Stimulated activated CD4-positive, alpha-beta T cell treated with anti-CD3 and anti-CD28 coated beads, Interleukin-4, amount 100 ng/mL, for 1 hour (primary cell): ENCODE measurements around the gene GLS.
A peak's percentile ranks its signal among the peaks of the same experiment; 100 is the strongest.
"Not testable (repeated sequence)": the region's sequence is repeated elsewhere in the genome, so short reads cannot be mapped to it uniquely, and the experiment has no call there.

Experiments
- DNase-seq: peaks from one replicate; pipeline ENCODE4 v3.0.0-alpha.2; 2020

The GLS gene

DNA sequence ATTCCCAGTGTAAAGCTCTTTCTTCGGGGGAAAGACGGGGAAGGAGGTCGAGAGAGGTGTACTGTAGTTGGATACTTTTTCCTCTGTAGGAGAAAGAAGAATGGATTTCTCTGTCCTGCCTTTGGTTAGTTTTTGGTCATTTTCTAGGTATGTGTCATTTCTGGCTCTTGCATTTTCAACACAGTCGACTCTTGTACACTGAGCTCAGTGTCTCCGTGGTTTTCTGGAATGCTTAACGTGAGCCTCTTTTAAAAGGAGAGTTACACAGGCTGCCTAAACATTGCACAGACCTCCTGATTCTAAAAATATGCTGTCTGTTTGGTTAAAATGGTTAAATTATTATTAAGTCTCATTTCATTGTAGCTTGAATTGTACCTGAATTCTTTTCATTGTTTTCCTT, 21.8 kb upstream of the GLS start:
- no peak for DNase-seq

DNA sequence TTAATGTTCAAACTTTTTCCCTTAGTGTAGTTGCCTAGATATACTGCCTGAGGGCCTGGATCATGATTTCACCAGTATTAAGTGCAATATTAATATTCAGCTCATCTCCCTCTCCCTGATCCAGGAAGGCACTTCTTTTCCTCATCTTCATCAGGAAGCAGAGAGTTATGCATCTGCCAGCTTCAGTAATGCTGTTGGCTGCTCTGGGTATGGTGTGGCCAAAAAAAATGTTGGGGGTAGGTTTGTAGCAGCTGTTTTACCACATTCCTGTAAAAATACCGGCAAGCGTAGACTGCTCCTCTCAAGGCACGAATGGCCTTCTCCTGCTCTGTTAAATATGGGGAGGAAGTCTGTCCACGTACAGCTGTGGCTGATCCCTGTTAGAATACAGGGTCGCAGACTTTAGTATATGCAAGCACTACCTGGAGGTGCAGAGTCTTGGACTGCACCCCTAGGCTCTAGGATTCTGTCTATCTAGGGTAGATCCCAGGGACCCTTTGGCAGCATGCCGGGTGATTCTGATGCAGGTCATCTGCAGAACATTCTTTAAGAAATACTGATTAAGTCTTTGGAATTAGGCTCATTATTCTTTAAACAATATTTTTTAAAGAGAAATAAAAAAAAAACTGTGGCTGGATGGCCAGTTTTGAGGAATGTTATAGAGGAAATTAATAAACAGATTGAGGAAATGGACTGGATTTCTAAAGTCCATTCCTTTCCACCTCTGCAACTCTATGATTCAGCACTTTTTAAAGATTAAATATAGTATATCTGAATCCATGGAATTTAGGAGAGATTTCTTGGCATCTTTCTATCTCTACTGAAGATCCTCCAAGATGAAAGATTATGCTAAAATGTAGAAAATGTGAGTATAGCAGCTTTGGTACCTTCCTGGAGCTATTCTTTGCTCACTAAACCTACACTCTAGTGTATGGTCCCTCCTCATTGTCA, 21.0 kb upstream of the GLS start:
- DNase-seq = no peak

DNA sequence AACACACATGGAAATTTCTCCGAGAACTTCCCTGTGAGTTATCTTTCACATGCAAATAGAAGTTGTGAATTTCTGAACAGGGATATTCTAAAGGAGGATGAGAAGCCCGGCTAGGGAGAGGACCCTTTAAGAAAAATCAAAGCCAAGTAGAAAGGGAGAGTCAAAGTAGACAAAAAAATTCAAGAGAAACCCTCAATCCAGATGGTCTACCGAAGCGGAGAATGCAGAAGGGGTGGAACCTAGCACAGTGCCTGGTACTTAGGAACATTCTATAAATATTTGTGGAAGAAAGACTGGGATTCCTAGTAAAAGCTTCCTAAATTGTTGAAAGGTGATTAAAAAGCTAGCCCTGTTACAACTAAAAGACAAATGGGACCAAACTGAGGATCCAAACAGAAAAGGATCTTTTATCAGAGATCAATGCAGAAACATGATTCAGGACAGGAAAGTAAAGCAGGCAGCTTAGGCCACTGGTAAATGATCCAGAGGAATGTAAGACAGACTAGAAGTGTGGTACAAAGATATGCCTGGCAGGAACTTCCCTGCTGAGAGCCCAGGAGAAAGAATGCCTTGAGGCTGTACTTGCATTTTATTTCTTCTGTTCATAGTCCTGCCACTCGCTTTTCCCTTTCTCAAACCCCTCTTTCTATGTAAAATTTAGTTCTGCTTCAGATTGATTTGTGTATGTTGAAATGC, 19.5 kb upstream of the GLS start:
- DNase-seq = no peak

DNA sequence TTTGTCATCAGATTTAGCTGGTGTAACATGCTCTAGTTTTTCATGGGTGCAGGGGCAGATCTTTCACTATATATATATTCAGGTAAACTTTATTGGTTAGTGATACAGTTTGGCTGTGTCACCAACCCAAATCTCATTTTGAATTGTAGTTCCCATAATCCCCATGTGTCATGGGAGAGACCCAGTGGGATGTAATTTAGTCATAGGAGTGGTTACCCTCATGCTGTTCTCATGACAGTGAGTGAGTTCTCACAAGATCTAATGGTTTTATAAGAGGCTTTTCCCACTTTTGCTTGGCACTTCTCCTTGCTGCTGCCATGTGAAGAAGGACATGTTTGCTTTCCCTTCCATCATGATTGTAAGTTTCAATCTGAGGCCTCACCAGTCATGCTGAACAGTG, 18.5 kb upstream of the GLS start:
- not testable (repeated sequence) for DNase-seq

DNA sequence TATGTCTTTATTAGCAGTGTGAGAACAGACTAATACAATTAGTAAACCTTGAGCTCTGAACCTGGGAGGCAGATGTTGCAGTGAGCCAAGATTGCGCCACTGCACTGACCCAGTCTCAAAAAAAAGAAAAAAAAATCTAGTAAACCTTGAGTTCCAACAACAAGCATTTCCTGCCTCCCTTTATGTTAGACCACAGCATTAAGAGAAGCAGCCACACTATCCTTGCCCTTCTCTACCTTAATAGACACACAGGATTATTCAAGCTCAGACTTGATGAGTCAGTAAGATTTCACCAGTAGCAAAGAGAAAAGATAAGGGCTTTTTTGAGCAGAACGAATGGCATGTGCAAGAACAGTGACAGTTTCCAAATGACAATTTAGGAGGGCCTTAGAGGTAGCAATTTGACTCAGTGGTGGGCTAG, 18.0 kb upstream of the GLS start:
- DNase-seq = no peak

DNA sequence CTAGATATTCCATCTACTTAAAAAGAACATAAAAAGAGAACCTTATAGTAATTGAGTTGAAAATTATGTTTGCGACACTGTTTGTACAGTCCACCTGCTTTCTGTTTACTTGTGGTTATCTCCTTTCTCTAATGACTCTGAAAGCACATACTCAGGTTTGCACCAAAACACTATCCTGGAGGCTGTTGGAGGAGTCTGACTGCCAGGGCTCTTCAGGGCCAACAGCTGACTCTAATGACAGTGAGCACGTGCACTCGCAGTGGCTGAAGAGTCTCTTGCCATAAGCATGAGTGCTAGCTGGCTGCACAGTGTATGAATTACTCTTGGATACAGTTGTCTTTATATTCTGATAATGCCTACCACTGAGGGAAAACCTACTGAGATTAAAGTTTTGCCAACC, 16.7 kb upstream of the GLS start:
- DNase-seq = no peak

DNA sequence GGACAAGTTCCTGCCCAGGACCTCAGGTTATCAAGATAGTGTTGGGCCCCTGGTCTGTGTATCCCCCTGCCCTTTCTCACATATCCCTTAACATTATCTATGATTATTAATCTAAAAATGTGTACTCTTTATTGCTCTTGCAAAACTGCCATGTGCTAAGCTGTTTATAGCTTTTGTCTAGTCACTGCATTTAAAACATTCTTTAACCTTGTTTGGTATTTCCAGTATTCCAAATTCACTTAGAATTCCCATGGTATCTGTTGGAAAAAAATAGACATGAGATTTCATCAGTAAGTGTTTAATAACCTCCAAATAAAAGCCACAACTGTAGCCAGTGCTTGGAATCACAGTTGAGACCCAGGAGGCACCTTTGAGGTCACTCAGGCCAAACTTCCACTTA, 16.2 kb upstream of the GLS start:
- DNase-seq = no peak

DNA sequence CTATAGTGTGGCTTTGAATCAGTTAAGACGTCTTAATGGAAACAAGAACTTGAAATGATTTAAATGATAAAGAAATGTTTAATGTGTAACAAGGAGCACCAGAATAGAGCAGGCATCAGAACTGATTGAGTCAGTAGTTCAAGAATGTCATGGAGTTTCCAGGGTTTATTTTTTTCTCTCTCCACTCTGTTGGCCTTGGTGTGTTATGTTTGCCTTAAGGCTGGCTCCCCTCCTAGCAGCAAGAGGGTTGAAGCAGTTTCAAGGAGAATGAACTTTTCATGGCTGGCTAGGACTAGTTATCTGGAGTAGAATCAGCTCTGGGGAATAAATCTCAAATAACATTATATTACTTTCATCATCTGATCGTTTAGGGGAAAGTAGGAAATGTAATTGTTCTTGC, 13.4 kb upstream of the GLS start:
- no peak for DNase-seq

DNA sequence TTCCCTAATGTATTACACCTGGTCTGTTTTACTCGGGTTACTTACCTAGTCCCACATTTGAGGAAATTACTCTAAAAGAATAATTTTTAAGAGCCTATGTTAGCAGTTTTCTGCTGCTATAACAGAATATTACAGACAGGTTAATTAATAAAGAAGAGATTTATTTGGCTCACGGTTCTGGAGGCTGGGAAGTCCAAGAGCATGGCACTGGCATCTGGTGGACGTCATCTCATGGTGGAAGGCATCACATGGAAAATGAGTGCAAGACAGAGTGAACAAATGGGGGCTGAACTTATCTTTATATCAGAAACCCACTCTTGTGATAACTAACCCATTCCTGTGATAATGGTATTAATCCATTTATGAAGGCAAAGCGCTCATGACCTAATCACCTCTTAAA, 12.8 kb upstream of the GLS start:
- no peak for DNase-seq

DNA sequence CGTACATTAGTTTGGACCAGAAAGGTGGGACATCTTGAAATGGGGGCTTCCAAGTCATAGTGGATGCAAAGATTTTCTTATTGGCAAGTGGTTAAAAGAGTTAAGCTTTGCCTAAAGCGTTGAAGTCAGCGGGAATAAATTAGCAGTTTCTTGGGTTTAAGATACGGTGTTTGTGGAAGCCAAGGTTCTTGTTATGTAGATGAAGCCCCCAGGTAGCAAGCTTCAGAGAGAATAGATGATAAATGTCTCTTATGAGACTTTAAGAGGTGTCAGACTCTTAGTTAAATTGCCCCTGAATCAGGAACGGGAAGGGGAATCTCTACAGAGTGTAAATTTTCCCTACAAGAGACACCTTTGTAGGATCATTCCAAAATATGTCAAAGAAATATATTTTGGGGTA, 10.9 kb upstream of the GLS start:
- DNase-seq = no peak

DNA sequence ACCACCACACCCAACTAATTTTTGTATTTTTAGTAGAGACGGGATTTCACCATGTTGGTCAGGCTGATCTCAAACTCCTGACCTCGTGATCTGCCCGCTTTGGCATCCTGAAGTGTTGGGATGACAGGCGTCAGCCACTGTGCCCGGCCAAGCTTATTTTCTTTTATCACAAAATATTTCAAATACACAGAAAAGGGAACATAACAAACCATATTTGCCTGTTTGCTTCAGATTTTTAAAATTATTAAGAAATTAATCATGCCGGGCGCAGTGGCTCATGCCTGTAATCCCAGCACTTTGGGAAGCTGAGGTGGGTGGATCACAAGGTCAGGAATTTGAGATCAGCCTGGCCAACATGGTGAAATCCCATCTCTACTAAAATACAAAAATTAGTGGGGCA, 7.2 kb upstream of the GLS start:
- not testable (repeated sequence) for DNase-seq

DNA sequence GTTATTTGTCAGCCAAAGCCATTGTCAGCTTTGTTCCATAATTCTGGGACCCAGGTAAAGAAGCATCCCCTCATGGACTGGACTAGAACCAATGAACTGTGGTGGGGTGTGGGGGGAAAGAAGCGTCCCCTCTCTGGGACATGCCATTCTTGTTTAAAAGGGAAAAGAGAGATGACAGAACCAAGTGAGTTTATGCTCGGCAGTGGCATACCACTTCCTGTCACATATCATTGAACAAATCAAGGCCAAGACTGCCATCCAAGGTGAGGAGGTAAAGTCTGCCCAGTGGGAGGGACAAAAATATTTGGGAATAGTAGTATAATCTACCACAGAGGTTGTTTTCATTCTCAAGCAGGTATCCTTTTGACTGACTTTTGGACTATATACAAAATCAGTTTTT, 4.7 kb upstream of the GLS start:
- DNase-seq = no peak

DNA sequence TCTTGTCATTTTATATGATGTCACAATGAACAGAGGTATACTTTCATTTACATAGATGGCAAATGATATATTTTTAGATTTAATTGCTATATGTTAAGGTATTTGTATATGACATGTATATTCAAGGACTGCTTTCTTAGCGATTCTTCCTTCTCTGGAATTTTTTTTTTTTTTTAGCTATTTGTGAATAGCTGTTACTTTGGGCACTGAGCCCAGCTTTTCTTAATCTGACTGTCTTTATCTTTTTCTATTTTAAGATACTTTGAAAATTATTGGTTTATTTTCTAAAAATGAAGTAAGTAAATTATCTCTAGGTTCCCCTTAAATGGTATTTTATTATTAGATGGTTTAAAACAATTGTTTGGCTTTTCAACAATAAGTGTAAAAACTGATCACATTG, 4.0 kb upstream of the GLS start:
- DNase-seq = no peak

DNA sequence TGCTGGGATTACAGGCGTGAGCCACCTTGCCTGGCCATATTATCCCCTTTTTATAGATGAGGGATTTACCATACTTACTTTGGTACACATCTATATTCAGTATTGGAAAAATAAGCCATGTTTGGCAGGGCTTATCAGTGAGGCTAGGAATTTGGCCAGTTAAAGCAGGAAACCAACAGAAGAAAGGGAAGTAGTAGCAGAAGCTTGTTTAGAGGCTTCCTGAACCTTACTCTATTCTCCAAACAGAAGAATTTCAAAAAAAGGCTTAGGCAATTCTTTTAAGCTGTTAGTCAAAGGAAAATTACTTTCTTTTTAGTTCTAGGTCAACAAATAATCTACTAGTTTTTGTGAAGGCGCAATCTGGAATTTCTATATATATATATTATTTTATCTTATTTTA, 3.2 kb upstream of the GLS start:
- no peak for DNase-seq

DNA sequence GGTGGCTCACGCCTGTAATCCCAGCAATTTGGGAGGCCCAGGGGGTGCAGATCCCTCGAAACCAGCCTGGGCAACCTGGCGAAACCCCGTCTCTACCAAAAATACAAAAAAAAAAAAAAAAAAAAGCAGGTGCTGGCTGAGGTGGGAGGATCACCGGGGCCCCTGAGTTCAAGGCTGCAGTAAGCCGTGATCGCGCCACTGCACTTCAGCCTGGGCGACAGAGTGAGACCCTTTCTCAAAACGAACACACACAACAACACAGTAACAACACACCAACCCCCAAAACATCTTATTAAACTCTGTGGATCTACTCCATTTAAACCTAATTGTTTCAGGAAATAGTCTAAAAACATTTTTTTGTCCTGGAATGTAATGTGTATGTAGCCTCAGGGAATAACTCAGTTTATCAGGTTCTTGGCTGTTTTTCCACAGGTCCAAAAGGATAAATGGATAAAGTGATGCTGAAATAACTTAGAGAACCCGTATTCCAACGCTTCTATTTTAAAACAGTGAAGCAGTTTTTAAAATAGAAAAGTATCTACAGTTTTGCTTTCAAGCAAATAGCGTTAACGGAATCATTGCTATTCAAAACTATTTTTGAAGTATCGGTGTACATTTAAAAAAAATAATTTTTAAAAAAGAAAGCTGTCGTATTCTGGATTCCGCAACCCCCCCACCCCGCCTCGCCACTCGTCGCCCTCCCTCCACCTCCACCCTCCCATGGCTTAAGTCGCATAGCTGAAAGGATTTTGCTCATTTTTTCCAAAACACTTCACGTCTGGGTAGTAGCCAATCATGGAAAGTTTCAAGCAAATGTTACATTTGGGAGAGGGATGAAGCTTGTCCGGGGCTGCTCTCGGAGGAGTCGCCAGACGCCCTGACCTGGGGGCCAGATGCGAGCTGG, 895 bp upstream of the GLS start:
- peak; percentile 53 for DNase-seq

DNA sequence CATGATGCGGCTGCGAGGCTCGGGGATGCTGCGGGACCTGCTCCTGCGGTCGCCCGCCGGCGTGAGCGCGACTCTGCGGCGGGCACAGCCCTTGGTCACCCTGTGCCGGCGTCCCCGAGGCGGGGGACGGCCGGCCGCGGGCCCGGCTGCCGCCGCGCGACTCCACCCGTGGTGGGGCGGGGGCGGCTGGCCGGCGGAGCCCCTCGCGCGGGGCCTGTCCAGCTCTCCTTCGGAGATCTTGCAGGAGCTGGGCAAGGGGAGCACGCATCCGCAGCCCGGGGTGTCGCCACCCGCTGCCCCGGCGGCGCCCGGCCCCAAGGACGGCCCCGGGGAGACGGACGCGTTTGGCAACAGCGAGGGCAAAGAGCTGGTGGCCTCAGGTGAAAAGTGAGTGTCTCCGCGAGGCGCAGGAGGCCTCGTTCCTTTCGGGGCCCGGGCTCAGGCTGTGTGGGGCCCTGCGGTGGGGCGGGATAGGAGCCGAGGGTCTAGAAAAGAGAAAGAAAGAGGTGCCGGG, 520 bp downstream of the GLS start:
- DNase-seq = no peak

DNA sequence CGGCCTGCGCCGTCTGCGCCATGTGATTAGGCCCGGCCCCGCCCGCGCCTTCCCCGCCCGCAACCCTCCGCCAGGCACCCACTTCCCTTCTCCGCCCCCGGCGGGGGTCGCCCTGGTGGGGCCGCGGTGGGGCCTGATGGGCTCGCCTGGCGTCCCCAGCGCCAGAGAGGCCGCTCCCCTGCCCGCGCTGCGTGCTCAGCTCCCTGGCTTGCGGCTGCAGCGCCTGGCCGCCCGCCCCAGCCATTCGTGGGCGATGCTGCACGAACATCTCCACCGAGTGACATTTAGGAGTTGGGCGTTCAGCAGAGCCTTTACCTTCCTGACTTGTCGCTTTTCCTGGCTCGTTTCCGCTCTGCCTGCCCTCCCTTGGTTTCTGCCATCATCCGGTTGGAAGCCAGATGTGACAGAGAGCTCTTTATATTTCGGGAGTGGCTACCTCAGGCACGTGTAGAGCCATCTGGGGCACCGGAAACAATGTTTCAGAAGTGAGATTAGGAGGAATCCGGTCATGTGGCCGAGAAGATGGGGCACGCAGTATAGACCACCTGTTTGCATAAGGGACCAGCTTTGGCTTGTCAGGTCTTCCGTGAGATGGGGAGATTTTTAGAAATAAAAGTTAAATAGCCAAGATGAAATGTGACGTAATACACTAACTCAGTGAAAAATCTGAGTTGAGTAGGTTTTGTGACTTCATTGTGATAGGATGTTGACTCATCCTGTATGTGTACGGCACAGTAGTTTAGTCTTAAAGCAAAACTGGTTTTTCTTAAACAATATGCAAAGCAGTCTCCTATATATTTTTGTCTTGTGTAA, 1.2 kb downstream of the GLS start:
- peak; percentile 68 for DNase-seq

DNA sequence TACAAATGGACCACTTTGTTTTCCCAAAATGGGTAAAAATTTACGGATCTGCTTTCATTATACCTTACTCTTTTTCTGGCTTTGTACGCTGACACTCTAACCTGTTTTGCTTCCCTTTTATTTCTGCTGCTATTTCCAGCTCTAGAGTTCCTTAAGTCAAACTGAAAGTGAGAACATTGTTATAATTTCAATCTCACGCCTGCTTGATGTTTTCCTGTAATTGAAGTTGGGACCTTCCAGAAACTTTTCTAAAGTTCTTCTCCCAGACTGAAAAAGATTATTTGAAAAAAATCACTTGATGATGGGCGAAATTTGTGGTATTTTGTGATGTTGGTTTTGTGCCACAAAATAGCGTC, 1.8 kb downstream of the GLS start:
- no peak for DNase-seq

DNA sequence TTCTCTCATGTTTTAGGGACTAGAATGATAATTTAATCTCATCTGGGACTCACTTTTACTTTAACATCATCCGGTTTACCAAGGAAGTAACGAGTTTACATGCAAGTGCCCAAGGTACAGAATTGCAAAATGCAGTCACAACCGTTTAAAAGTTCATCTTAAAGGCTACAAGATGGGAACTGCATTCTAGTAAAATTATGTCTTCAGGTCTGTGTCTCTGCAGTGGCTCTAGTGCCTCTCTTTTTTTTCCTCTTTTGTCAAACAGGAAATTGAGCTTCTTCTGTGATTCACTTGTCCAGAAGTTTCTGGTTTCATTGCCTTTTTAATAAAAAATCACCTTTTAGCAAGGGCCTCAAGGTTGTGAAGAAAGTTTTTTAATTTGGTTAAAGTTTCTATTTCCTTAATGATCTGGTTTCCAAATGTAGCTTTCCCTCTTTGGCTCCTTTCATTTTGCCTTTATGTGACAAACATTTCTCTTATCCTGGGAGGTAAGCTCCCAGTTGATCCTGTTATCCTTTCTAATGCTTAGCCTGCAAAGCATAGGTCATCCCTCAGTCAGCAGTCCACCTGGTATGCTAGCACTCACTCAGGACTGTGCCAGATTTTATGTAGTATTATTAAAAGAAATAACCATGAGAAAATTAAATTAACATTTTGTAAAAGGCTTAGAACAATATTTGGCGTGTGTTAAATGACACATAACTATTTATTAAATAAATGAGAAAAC, 2.4 kb downstream of the GLS start:
- no peak for DNase-seq

DNA sequence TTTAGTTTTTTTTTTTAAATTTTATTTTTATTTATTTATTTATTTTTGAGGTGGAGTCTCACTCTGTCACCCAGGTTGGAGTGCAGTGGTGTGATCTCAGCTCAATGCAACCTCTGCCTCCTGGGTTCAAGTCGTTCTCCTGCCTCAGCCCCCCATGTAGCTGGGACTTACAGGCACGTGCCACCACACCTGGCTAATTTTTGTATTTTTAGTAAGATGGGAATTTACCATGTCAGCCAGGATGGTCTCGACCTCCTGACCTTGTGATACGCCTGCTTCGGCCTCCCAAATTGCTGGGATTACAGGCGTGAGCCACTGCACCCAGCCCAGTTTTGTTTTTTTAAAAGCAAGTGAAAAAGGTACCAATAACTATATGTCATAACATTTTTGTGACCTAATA, 5.2 kb downstream of the GLS start:
- not testable (repeated sequence) for DNase-seq

DNA sequence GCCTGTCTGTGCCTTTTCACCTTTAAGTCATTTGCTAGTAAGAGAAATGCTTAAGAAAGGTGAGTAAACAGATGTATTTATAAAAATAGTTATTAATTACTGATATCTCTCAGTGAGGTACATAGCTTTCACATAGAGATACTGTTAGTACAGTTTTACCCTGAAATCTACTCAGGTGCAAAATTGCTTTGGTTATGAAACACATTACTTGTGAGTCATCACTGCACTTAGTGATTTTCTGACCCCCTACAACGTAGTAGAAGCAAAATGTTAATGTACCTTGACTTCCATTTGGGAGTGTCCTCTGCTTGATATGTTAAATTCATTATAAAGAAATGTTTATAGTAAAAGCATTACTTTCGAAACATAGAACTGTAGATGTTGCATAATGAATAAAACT, 6.5 kb downstream of the GLS start:
- DNase-seq = no peak

DNA sequence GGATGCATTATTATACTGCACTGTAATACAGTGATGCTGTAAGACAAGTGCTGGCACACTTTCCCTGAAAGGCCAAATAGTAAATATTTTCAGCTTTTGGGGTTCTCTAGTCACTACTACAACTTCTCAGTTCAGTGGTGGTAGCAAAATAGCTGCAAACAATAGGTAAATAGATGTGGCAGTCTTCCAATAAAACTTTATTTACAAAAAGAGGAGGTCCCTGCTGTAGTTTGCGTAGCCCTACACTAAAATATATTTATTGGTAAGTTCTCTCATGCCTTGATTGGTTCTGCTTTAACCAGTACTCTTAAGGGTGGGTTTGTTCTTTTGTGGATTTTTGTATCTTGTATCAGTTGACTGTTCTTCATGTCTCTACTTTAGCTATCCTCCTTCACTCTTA, 7.8 kb downstream of the GLS start:
- DNase-seq = no peak
